HG02840 (cell line): Measurements from ENCODE around the gene TOGARAM2.

Experiments used
- ATAC-seq: cut with Tn5 transposase; IDR thresholded peaks from one replicate; pipeline ENCODE4 v1.9.1; 2021; ENCODE audit warnings: mild to moderate bottlenecking, moderate library complexity, moderate number of reproducible peaks; ENCODE audit not compliant: unreplicated experiment, low FRiP score

TOGARAM2 gene

DNA sequence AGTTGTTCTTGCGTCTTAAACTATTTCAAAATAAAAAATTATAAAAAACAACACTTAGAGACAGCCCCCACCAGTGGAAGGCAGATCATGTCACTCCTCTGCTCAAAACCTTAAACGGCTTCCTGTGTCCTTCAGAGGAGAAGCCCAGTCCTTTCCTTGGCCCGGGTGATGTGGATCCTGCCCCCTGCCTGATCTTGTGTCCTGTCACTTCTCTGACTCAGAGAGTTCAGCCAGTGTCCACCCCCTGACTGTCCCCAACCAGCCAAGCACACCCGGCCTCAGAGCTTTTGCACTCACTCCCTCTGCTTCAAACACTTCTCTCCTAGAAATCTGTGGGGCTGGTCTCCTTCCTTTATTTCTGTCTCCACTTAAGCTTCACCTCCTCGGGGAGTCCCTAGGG is 35.4 kb downstream of the TOGARAM2 start:
- no peak for ATAC-seq

DNA sequence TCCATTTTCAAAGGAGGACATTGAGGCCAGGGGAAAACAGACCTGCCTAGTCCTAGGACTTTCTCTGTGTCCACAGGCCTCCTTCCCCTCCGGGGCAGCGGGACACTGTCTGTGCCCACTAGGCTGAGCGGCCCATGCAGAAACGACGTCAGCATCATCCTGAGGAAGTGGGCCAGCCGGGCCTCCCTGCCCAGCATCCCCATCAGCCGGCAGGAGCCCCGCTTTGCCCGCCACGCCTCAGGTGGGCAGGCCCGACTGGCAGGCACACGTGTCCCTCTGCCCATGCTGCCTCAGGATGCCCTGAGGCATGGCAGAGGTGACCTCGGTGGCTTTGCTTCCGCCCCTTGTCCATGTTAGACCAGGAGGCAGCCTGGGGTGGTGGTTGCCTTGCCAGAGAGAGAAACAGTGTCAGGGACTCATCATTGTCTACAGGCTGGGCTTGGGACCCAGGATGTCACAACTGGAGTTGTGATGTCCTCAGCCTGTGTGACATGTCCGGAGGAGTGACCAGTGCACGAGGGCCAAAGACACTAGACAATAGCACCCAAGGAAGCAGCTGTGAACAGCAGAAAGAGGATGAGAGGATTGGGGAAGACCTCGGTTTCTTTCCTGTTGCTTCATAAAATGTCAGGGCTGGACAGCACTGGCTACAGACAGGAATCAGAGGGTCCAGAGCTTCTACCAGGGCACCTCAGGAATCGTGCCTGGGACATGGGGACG is 36.8 kb downstream of the TOGARAM2 start:
- ATAC-seq = no peak

DNA sequence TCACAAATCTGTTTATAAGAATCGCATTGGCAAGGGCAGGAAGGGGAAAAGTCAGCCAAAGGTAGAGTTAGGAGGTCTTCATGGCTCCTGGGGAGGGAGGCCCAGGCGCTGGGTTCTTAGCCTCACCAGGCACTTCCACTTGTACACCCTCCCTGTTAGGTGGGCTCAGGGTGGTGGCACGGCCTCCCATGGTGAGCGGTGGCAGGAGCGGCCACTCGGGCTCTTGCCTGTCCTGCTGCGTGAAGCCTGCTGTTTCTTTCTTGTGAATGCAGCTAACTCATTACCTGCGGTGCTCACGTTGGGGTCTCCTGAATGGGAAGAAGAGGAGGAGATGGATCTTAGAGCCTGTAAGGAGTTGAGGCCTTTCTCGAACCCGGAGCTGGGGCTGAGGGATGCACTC is 40.8 kb downstream of the TOGARAM2 start:
- no peak for ATAC-seq

DNA sequence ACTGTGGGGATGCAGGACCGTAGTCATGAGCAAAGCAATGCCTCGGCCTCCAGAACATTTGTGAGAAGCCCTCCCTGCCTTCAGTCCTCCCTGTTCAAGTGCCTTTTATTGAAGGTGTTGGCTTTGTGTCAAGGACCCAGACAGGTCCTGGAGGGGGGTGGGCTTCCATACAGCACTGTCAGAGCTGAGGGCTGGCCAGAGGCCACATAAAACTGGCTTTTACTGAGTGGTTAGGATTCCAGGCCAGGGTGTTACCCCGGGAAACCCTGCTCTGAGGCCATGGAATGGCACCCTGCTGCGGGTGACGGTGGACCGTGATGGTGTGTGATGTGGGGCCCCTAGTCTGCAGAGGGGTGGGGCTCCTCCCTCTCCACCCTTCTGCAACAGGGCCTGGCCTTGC is 41.6 kb downstream of the TOGARAM2 start:
- no peak for ATAC-seq

DNA sequence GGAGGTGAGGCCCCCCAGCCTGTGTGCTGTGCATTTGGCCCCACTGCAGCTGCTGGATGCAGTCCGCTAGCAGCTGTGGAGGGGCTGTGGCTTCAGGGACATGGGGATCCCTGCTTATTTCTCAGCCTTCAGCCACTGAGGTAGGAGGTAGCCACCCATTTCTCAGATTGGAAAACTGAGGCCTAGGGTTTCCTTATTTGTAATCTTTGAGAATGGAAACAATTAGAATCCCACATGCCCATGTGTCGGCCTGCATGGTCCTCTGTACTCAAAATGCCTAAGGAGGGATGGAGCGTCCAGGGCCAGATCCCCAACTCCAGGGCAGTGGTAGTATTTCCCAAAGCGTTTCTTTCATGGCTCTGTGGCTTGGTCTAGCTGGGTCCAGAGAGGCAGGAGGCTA is 42.1 kb downstream of the TOGARAM2 start:
- ATAC-seq = no peak

DNA sequence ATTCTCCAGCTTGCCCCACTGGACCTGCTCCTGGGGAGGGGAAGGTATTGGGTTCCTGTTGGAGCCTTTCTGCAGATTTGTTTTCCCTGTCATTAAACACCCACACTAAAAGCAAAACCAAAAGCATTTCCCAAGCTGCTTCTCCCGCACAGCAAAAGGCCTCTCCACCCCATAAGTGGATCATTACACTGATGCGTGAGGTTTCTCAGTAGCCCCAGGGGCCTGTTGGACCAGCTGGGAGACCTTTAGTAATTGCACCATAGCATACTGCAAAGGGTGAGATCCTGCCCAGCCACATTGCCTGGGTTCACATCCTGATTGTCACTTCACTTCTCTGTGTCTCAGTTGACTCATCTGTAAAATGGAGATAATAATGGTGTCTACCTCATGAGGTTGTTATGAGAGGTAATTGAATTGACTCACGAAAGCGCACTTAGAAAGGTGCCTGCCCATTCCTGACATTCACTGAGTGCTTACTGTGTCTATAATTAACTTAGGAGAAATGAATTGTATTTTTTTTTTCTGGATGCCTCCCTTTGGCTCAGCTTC is 43.9 kb downstream of the TOGARAM2 start:
- ATAC-seq = no peak

DNA sequence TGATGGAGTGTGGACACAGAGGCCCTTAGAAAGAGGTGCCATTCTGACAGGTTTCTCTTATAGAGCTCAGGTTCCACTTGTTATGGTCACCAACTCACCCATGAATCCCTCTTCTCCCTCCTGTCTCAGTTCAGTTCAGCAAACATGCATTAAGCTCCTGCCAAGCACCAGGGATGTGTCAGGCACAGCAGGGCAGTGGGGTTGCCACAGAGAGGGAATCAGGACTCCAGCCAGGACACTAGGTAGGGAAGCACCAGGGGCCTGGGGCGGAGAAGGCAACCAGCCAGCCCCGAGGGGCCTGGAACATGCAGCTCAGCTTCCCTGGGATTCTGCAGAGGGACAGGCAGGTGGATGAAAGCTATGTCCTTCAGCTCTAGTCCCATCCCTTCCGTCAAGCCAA is 44.6 kb downstream of the TOGARAM2 start:
- no peak for ATAC-seq

DNA sequence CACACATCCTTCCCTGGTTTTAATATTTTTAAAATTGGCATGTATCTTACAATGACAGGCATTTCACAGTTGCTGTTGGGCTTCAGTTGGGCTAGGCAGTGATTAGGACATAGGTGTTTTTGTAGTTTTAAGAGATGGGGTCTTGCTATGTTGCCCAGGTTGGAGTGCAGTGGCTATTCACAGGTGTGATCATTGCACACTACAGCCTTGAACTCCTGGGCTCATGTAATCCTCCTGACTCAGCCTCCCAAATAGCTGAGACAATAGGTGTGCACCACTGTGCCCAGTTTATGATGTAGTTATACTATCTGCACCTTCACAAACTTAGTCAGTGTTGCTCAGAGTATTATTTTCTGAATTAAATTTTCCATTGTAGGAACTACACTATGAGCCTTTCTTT is 49.9 kb downstream of the TOGARAM2 start:
- ATAC-seq = no peak

DNA sequence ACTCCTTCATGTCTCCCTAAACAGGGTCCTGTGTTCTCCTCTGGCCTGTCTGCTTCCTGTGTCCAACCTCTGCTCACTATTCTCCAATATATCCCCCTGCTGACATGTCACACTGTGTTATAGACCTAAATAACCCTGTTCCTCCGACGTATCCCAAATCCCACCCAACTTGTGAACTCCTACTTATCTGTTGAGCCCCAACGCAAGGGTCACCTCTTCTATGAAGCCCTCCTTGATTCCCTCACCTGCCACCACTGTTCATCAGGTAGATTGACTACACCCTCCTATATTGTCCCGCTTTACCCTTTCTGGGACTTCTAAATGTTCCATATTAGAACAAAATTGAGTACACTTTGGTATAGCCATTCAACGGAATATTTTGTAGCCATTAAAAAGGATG is 51.1 kb downstream of the TOGARAM2 start:
- no peak for ATAC-seq

DNA sequence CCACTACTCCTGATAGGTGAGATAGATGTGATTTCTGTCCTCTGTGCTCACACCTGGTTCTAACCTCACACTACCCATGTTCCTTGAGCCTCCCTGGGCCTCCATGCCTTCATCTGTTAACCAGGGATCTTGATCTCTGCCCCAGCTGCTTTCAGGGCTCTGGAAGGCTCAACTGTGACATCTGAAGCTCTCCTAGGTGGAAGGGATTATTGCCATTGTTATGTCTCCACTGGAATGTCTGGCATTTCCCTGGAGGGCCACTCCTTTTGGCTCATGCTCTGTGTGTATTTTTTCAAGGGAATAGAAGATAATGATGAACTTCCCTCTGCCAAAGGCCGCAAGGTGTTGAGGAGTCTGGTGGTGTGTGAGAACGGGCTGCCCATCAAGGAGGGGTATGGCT is 52.1 kb downstream of the TOGARAM2 start:
- no peak for ATAC-seq

DNA sequence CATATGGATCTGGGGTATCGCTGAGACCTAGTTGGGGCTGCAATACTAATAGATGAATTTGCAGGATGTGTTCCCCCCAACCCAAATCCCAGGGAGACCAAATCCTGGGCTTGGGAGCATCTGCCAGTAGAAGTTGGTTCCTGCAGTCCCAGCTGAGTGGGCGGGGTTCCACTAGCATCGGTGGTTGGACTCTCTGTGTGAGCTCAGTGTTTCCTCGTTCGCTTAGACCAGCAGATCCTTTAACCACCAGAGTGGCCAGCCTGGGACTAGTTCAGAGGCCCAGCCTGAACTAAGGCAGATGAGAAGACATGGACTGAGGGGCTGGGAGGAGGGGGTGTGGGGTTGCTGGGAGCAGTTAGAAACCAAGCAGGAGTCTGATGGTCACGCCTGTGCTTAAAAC is 52.6 kb downstream of the TOGARAM2 start:
- ATAC-seq = no peak

DNA sequence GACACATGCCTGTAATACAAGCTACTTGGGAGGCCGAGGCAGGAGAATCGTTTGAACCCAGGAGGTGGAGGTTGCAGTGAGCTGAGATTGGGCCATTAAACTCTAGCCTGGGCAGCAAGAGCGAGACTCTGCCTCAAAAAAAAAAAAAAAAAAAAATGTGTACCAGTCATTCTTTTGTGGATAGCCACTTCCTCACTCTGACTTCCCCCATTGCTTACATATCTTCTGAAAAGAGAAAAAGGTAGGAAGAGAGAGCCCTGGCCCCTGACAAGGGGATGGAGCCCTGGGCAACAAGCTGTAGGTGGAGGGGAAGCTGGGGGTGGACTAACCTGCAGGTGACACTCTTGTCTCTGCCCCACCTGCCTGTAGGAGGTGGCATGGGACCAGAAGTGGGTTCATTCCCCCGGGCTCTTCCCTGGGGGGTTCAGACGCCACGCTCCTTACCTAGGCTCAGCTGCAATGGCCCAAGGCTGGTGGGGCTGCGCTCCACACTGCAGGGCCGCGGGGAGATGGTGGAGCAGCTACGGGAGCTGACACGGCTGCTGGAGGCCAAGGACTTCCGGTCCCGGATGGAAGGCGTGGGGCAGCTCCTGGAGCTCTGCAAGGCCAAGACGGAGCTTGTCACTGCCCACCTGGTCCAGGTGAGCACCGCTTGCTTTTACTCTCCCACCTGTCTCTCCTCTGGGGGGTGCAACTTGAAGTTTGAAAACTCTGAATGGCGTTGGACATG is 54.1 kb downstream of the TOGARAM2 start:
- no peak for ATAC-seq

DNA sequence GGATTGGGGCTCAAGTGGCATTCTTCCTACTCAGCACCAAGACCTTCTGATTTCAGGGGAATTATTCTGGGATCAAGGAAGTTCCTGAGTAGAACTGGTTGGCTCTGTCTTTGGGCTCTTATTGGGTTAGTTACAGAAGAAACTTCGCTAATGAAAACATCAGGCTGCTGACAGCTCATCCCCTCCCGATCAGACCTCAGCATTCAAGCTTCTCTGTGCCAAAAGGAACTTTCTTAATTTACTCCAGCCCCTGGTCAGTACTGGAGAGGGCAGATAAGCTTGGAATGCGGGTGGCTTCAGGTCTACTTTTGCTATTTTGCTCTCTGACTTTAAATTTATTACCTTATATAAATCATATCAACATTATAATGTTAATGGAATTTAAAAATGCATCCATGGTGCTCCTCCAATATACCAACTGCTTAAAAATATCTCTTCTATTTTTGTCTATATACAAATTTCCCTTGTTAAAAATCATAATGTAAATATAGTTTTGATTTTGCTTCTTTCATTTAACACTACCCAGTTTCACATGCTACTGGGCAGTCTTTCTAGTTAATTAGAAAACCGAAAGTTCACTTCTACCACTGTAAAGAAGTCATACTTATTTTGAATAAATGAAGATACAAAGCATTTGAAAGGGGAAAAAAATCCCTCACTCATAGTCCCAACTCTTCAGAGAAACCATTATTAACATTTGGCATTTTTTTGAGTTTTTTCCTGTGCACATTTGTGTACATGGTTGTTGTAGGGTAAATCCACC is 58.8 kb downstream of the TOGARAM2 start:
- no peak for ATAC-seq

DNA sequence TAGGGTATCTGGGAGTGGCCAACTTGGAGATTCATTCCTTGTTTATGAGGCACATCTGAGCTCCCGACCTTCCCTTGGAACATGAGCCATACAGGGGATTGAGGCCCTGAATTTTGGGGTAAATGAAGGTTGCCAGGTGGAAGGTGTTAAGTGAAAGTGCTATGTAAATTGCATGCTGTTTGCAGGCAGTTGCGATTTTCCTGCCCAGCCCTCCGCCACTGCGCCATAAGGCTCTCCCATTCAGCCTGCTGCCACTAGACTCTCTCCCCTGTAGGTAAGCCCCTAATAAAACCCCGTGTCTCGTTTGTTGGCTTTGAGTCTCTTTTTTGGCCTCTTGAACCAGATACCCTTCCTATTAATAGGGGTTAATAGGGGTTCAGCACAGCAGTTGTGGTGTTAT is 59.5 kb downstream of the TOGARAM2 start:
- no peak for ATAC-seq

DNA sequence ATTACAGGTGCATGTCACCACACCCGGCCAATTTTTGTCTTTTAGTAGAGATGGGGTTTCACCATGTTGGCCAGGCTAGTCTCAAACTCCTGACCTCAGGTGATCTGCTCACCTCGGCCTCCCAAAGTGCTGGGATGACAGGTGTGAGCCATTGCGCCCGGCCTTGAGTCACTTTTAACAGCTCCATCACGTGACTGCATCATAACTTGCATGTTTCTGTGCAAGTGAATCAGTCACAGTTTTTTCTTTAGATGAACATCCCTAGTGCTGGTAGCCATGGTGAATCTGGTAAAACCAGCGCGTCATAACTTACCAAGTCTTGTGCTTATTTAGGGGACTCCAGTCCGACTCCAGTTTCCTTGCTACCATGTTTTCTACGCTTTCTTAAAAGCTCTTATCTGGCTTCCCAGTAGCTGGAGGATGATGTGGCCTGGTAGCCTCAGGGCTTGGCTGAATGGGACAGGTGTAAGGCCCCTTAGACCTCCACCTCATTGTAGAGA is 60.1 kb downstream of the TOGARAM2 start:
- ATAC-seq = no peak

DNA sequence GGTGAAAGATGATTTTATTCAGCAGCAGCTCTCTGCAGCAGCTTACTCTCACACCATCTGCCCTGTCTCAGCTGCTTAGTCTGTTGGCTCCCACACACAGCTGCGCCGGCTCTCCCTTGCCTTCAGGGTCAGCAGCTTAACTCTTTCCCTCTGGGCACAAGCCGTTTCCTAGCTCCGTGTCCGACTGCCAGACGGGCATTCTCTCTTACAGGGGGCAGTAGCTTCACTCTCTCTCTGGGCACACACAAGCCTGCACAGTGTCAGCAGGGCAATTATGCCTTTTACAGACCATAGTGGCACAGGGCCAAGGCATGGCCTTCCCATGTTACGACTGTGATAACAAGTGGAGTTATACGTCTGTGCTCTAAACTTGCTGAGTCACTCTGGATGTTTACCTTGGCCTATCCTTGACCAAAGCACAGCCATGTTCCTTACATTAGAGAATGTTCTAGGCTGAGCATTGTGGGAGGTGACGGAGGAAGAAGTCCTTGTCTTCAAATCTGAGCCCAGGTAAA is 61.5 kb downstream of the TOGARAM2 start:
- ATAC-seq = no peak

DNA sequence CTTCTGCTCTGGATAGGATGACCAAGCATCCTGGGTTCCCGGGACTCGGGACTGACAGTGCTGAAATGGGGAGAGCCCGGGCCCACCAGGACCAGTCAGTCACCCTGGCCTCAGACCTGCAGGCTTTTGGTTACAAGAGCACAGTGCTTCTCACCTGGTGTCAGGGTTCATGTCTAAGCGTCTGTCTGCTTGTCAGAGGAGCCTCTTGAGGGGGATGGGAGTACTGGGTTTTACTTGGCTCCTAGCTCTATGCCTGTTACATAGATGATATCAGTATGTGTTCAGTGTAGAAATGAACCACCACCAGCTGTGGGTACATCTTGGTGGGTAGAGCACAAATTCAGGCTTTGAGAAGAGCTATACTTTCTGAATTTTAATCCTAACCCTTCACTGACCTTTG is 63.4 kb downstream of the TOGARAM2 start:
- no peak for ATAC-seq

DNA sequence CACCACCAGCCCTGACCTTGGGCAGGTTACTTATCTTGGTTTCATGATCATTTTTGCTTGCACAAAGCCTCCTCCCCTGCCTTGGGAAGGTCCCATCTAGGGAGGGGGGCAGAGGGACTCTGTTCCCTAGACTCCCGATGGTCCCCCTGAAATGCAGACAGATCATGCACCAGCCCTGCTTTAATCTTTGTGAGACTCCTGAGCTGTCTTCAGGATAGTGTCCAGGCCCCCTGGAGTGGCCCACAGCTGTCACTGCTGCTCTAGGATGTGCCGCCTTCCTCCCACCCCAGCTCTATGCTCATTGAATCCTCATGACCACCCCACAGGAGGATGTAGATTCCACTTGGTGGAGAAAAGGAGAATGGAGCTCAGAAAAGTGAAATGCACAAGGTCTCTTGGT is 65.2 kb downstream of the TOGARAM2 start:
- ATAC-seq = no peak

DNA sequence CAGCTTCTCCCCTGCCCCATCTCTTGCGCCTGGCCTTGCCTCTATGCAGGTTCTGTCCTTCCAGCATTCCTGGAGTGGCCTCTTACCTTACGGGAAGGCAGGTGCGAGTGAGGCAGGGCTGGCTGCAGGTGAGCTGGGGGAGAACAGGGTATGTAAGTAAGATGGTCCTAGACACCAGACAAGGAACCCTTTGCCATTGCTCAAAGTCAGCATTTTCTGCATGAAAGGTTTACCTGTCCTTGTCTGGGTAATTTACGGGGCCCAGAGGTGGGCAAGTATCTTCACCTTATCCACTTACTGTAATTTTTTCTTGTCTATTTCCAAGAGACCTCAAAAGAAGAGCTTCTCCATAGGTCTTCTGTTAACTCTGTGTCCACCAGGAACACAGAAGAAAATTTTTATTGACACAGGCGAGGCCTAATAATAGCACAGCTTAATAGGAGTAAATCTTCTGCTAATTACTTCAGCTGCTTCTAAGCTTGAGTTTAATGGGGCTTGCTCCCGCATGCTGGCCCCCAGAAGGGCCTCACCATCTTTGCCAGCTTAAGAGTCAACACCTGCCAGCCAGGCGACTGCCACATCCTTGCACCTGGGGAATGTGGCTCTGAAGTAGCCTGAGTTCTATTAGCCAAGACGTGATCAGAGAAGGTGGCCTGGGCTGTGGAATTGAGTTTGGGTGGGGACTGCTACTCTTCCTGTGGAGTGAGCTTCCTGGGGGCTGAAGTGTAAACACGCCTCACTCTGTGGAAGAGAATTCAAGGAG is 66.2 kb downstream of the TOGARAM2 start:
- no peak for ATAC-seq

DNA sequence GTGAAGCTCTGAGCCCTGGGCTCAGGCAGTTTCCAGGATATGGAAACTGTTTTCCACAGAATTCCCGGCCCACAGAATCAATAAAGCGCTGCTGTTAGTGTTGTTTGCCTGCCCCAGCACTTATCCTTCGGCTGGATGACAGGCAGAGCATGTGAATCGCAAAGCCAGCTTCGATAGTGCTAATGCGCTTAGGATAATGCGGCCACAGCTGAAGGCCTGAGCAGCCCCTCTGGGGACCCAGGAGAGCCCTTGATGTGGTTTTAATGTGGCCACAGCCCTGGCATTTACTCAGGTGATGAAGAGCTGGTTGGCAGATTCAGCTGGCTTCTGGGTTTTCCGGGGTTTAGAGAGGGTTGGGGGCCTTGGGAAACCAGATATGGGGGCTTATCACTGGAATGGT is 69.5 kb downstream of the TOGARAM2 start:
- ATAC-seq = no peak
